Right lobe of liver (tissue), 6 donors: ENCODE results near the gene C6orf15. TPM values are rescaled to one million over a fixed set of nuclear protein-coding genes. Genes with fewer than 3 reads are reported as not detected.

ENCODE experiments used
- ATAC-seq, 4 donors: fragments of 200-7000 bp; cut with Tn5 transposase; one replicate each; pipeline ENCODE4 v1.9.1; 2020; ENCODE audit warnings: mild to moderate bottlenecking in 4 of 4, moderate library complexity in 4 of 4
- DNase-seq, 3 donors: peaks; one replicate each; pipeline ENCODE4 v3.0.0-alpha.2; 2020
- H3K27ac ChIP-seq, 3 donors: fragments of 200-600 bp; one replicate each; pipeline ENCODE4 v1.8.0; 2022
- H3K27me3 ChIP-seq, 2 donors: fragments of 200-600 bp; one replicate each; pipeline ENCODE4 v1.8.0; 2022
- H3K36me3 ChIP-seq, 4 donors: fragments of 200-600 bp; sonication (generic) in 1 of 4; one replicate each; pipeline versions ENCODE4 v1.5.1 to v1.8.0; 2017 to 2022; ENCODE audit warnings: control low read depth in 1 of 4
- H3K4me1 ChIP-seq, 4 donors: fragments of 200-600 bp; sonication (generic) in 1 of 4; one replicate each; pipeline versions ENCODE4 v1.5.1 to v1.8.0; 2017 to 2022; ENCODE audit warnings: control low read depth in 1 of 4
- H3K4me3 ChIP-seq, 3 donors: fragments of 200-600 bp; one replicate each; pipeline ENCODE4 v1.8.0; 2022
- H3K9me3 ChIP-seq, 4 donors: fragments of 200-600 bp; sonication (generic) in 1 of 4; one replicate each; pipeline versions ENCODE4 v1.5.1 to v1.8.0; 2017 to 2022; ENCODE audit warnings: control low read depth in 1 of 4
- POLR2A ChIP-seq: fragments of 450-650 bp; IDR thresholded peaks from one replicate; pipeline ENCODE4 v1.6.1; 2017; ENCODE audit warnings: antibody characterized with exemption, mild to moderate bottlenecking
- WGBS: methylation state at CpG from one replicate; pipeline ENCODE4 v1.1.6; 2018; ENCODE audit warnings: low coverage, low lambda C conversion rate; ENCODE audit not compliant: insufficient coverage; ENCODE audit errors: missing lambda C conversion rate; 5-methylcytosine and 5-hydroxymethylcytosine counted together
- intact Hi-C, 2 donors: fragments of 100-400 bp; cut with DNase I; formaldehyde crosslinking; loops; one replicate each; pipeline versions ENCODE4 v1.11.2 to v1.14.1; 2022
- total RNA-seq, 6 experiments: library from RNA; depleted of rRNA in 2 of 6; stranded (reverse); fragments of >200 nt in 2 of 6; fragmentation: NEBNext Ultra II Directional in 3 of 6; extraction: Animal tissue kit (Norgen Biotek cat#: 25700) in 3 of 6; gene quantifications; one replicate each; pipeline versions ENCODE4 v1.1.0 to v1.2.4, GENCODE V29; 2016 to 2023
- TF ChIP-seq, protein P1 (sequence below), 4 donors: fragments of 200-600 bp in 3 of 4; fragments of 450-650 bp in 1 of 4; IDR thresholded peaks; one replicate each; pipeline versions ENCODE4 v1.5.1 to v1.8.0; 2016 to 2022; ENCODE audit warnings: antibody characterized with exemption in 4 of 4, mild to moderate bottlenecking in 2 of 4
- donor health status: DM: no; HTN: yes; CAD: no.
- donor health status: DM: no; HTN: no; CAD: no.
- donor health status: DM: no; HTN: no; CAD: no.
- donor health status: DM: no; HTN: yes; CAD: no.
- donor health status: DM: no; HTN: yes; CAD: no.

Gene C6orf15
- total RNA-seq, 6 experiments from 2014 or later, result not detected

DNA sequence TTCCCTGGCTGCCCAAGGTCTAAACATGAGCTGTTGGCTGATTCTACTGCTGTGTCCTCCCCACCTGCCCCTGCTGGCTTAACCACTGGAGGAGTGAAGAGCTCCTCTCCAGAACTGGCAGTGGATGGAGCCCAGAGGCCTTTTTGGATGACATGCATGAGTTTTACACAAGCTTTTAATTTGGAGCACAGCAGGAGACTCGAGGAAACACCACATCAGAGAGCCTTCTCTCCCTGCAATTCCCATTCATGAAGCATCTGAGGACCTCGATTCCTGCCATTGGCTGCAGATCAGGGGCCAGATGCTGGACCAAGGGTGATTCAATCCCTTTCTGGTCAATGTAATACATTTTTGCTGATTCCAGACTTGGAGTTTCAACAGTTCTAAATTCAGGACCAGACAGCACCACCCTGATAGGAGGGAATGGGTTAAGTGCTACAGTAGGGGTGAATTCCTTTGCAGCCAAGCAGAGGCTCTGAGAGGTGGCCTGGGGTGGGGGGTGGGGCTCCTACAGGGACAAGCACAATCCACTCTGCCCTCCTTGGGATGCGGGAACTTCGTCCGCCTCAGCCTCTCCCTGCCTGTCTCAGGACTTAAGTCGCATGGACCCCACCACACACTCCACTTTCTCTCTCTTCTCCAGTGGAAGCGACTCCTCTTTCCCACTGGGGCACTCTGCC is 1.6 kb upstream of the C6orf15 start:
- ATAC-seq (no peak), DNase-seq (no peak)
- Histone ChIP-seq H3K4me3 (no peak overlapping the region), H3K36me3 (no peaks in the 10 kb centered on the region), H3K27ac (no peak overlapping the region), H3K4me1 (no peaks in the 10 kb centered on the region), H3K27me3 (no peaks in the 10 kb centered on the region), H3K9me3 (no peaks in the 10 kb centered on the region)
- intact Hi-C loops, result no loop called here
- WGBS, result no CpG with 5 or more reads among the region's 7 CpGs
- TF ChIP-seq, protein P1, sequence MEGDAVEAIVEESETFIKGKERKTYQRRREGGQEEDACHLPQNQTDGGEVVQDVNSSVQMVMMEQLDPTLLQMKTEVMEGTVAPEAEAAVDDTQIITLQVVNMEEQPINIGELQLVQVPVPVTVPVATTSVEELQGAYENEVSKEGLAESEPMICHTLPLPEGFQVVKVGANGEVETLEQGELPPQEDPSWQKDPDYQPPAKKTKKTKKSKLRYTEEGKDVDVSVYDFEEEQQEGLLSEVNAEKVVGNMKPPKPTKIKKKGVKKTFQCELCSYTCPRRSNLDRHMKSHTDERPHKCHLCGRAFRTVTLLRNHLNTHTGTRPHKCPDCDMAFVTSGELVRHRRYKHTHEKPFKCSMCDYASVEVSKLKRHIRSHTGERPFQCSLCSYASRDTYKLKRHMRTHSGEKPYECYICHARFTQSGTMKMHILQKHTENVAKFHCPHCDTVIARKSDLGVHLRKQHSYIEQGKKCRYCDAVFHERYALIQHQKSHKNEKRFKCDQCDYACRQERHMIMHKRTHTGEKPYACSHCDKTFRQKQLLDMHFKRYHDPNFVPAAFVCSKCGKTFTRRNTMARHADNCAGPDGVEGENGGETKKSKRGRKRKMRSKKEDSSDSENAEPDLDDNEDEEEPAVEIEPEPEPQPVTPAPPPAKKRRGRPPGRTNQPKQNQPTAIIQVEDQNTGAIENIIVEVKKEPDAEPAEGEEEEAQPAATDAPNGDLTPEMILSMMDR (IDR thresholded peaks at IDR 0.05), result no peak
- no peak for TF ChIP-seq POLR2A

DNA sequence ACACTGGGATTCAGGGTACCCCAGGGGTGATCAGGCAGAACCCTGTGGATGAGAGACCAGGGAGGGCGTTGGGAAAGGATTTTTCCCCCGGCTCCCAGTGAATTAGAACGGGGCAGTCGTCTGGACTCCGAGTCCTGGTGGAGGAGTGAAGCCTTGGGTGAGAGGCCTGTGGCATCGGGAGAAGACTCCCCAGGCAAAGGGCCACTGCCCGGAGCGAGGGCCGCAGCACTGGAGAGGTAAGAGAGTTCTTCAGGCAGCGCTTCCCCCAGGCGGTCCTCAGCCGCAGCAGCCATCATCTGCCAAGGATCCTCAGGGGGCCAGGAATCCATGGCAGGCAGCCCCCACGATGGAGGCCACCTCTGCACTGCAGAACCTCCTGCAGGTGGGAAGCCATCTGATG is 663 bp downstream of the C6orf15 start:
- no peak for DNase-seq
- WGBS, result 14% methylated on average over 1 of the region's 13 CpGs
- no peak overlapping the region for H3K27ac ChIP-seq
- intact Hi-C loops, result no loop called here
- H3K9me3 ChIP-seq, result no peaks in the 10 kb centered on the region
- no peak overlapping the region for H3K4me3 ChIP-seq
- H3K36me3 ChIP-seq, result no peaks in the 10 kb centered on the region
- no peaks in the 10 kb centered on the region for H3K4me1 ChIP-seq
- ATAC-seq, result no peak
- no peaks in the 10 kb centered on the region for H3K27me3 ChIP-seq
- no peak for TF ChIP-seq POLR2A
- TF ChIP-seq, protein P1 (IDR thresholded peaks at IDR 0.05), result no peak

DNA sequence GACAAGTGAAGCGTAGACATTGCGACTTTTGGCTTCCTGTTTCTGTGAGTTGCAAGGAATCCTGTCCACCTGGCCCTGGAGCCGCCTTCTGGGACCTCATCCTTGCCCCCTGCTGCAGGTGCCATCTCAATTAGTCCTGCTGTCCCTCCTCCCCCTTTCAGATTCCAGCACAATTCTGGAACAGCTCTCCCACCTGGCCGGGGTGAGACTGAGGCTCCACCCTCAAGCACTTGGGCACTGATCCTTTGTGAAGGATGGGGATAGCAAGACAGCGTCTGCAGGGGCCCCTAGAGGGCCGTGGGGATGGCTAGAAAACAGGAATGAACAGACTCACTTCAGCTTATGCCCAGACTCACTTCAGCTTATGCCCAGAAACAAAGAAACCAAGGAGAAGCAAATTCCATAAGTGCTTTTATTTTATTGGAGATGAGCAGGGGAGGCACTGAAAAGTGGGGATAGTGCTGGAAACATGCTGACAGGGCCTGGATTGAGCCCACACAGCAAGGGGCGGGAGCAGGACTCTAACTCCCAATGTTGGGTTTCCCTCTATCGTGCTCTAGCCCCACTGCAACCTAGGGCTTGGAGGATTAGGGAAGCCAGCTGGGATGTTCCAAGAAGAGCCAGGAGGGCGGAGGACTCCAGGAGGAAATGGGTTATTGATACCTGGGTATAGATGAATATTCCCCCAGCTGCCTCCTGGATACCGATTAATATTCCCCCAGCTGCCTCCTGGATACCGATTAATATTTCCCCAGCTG is 1.4 kb downstream of the C6orf15 start:
- DNase-seq, result no peak
- WGBS, result 44% methylated on average over 6 of the region's 11 CpGs
- TF ChIP-seq POLR2A, result no peak
- TF ChIP-seq, protein P1 (IDR thresholded peaks at IDR 0.05), result no peak

DNA sequence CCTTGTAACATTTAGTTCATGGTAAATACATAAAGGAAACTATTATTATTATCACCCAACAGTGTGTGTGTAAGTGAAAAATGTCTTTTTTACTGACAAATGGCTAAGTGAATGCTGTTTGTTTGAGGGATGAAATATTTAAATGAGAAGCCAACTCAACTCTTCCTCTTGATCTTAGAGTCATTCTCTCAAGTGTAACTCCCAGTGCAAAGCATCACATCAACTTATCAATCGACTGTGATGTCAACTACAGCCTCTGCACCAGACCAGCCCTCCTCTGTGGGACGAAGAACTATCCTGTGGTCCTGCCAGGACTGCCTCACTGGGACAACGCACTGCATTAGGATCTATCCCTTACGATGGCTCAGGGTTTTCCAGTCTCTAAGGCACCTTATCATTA is 5.3 kb downstream of the C6orf15 start:
- ATAC-seq, result no peak
- no peak for TF ChIP-seq POLR2A
- TF ChIP-seq, protein P1 (IDR thresholded peaks at IDR 0.05), result no peak
- no peak overlapping the region for H3K27ac ChIP-seq
- H3K4me1 ChIP-seq, result no peaks in the 10 kb centered on the region
- no peaks in the 10 kb centered on the region for H3K36me3 ChIP-seq
- no peaks in the 10 kb centered on the region for H3K9me3 ChIP-seq
- H3K4me3 ChIP-seq, result no peak overlapping the region
- H3K27me3 ChIP-seq, result no peaks in the 10 kb centered on the region
- DNase-seq, result no peak
- intact Hi-C loops, result no loop called here
- 54% methylated on average over 3 of the region's 4 CpGs for WGBS

More for the DNA sequence above, 1.4 kb downstream of the C6orf15 start:
- no peaks in the 10 kb centered on the region for H3K4me1 ChIP-seq
- H3K27ac ChIP-seq, result no peak overlapping the region
- no peak for ATAC-seq
- no peaks in the 10 kb centered on the region for H3K27me3 ChIP-seq
- intact Hi-C loops, result no loop called here
- no peak overlapping the region for H3K4me3 ChIP-seq
- no peaks in the 10 kb centered on the region for H3K9me3 ChIP-seq
- H3K36me3 ChIP-seq, result no peaks in the 10 kb centered on the region
